ENCODE results near the gene WFIKKN2.

The WFIKKN2 gene

DNA sequence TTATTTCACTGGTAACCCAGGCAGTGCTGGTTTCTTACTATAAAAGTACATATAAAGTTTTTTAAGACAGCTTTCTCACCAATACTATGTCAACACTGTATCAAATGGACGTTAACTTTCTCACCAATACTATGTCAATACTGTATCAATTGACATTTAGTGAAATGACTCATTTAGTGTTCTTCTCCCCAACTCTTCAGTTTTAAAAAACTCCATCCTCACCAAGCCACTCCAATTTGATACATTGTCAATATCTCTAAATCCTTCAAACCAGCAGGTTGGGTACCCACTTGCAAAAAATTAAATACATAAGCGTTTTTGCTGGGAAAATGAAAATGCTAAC, 25.9 kb downstream of the WFIKKN2 start:
- DNase-seq (ENCODE audit: extremely low read depth, low read depth) = no peak
- no peak for TF ChIP-seq CTCF (IDR thresholded peaks at IDR 0.05; ENCODE audit: low read depth, low read length, missing control alignments)

DNA sequence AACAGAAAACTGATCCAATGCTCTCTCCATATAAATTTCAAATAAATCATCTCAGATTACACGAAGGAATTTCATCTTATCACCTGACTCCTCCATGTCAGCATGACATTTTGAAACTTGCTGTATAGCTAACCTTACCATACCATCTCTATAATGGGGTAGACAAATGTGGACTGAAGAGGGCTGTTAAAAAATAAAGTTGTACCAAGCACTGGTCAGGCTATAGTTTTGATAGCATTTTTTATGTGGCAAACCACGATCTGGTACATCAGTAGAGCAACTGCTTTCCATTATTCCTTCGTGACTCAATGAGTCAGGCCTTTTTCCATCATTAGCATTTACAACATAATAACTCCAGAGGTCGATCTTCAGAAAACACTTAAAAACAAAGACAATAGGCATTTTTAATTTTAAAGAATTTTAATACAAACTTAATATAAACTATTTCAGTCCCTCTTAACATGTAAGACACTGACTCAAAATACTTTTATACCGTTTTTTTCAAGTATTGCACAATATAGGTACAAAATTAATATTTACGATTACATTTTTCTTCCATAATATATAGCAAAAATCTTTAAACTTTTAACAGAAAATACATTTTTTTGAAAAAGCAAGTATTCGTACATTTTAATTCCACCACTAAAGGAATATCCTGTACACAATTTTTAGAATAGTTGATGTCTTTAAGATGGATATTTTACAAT, 26.6 kb downstream of the WFIKKN2 start:
- no peak overlapping the region for H3K4me3 ChIP-seq (replicated peaks; ENCODE audit: low read depth, low read length)
- DNase-seq (ENCODE audit: extremely low read depth, low read depth) = no peak
- no peak for TF ChIP-seq CTCF (IDR thresholded peaks at IDR 0.05; ENCODE audit: low read depth, low read length, missing control alignments)

More for the DNA sequence above, 25.9 kb downstream of the WFIKKN2 start:
- no peak overlapping the region for H3K4me3 ChIP-seq (replicated peaks; ENCODE audit: low read depth, low read length)

DNA sequence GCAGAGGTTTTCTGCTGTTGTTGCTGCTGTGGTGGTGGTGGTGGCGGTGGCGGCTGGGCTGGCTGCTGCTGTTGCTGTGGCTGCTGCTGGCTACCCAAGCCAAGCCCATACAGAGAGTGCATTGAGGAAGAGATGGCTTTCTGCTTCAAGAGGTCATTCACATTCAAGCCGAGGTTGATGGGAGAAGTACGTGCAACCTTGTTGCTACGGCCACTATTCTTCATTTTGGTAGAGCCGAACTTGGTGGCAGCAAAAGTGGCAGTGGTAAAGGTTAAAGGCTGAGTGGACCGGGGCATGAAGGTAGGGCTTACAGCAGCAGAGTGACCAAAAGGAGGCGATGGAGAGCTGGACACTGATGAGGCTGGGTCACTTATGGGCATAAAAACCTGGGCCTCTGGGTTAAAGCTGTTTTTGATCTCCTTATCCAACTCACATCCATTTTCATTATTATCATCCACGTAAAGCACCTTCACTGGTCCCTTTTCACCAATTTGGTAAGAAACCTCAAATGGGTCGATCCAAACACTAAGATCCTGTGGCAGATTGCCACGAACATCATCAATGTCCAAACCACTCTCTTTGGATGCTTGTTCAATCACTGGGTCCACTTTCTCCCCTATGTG, 27.9 kb downstream of the WFIKKN2 start:
- no peak for DNase-seq (ENCODE audit: extremely low read depth, low read depth)
- TF ChIP-seq CTCF (IDR thresholded peaks at IDR 0.05; ENCODE audit: low read depth, low read length, missing control alignments) = peak; percentile 60
- H3K4me3 ChIP-seq (replicated peaks; ENCODE audit: low read depth, low read length) = peak overlapping the region; percentile 55

- no peak for DNase-seq (ENCODE audit: extremely low read depth, low read depth)
- peak overlapping the region; percentile 55 for H3K4me3 ChIP-seq (replicated peaks; ENCODE audit: low read depth, low read length)
- no peak for TF ChIP-seq CTCF (IDR thresholded peaks at IDR 0.05; ENCODE audit: low read depth, low read length, missing control alignments)
These were observed 28.5 kb downstream of the WFIKKN2 start for GRCh38 chr17:50863931-50864330.

DNA sequence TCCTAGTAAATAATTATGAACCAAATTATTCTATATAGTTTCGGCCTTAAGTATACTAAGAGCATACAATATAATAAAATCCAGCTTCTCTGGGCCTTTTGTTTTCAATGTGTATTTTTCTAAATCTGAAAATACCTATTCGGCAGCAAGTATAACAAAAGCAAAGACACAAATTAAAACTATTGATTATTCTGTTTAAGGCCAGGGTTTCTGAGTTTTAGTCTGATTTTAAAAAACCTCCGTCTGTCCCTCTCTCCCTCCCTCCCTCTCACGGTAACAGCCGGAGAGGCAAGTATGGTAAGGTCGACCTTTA, 29.3 kb downstream of the WFIKKN2 start:
- no peak for TF ChIP-seq CTCF (IDR thresholded peaks at IDR 0.05; ENCODE audit: low read depth, low read length, missing control alignments)
- peak overlapping the region; percentile 55 for H3K4me3 ChIP-seq (replicated peaks; ENCODE audit: low read depth, low read length)
- no peak for DNase-seq (ENCODE audit: extremely low read depth, low read depth)

DNA sequence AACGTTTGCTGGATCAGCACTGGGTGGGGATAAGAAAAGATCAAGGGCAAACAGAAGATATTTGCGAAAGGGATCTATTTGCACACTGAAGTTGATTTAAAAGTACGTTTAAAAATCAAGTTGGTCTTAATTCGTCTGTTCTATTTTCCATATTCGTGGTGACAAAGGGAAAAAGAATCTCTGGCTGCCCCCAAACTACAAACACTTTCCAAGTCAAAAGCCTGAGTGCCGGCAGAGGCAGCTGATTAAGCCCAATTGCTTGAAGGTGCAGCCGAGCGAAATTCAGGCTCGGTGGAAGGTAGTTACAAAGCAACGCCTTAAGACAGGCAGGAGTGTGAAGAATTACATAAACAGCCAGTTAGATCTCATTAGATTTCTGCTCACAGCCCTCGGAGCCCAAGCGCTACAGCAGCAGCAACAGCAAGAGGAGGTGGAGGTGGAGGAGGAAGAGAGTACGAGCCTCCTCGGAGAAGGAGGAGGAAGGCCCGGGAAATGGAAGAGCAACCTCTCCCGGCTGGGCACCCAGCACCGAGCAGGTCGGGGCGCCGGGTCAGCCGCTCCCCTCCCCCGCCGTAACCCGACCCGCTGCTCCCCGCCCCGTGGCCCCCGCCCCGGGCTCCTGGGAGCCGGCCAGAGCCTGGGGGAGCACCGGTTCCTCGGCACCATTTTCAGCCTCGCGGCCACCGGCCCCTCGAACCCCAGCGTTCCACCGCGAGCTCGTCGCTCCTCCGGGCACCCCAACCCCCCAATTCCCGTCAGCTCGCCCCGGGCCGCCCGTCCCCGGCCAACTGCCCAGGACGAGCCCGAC, 29.9 kb downstream of the WFIKKN2 start:
- no peak for DNase-seq (ENCODE audit: extremely low read depth, low read depth)
- peak overlapping the region; percentile 55 for H3K4me3 ChIP-seq (replicated peaks; ENCODE audit: low read depth, low read length)
- no peak for TF ChIP-seq CTCF (IDR thresholded peaks at IDR 0.05; ENCODE audit: low read depth, low read length, missing control alignments)

Measured in HFF-Myc (cell line).